HG03432 (cell line): ENCODE data around the gene DCAF11.
A peak's percentile ranks its signal among the peaks of the same experiment; 100 is the strongest.

Experiments used
- ATAC-seq: cut with Tn5 transposase; IDR thresholded peaks from one replicate; pipeline ENCODE4 v1.9.1; 2021; ENCODE audit warnings: mild to moderate bottlenecking, moderate library complexity; ENCODE audit not compliant: unreplicated experiment

The DCAF11 gene

DNA sequence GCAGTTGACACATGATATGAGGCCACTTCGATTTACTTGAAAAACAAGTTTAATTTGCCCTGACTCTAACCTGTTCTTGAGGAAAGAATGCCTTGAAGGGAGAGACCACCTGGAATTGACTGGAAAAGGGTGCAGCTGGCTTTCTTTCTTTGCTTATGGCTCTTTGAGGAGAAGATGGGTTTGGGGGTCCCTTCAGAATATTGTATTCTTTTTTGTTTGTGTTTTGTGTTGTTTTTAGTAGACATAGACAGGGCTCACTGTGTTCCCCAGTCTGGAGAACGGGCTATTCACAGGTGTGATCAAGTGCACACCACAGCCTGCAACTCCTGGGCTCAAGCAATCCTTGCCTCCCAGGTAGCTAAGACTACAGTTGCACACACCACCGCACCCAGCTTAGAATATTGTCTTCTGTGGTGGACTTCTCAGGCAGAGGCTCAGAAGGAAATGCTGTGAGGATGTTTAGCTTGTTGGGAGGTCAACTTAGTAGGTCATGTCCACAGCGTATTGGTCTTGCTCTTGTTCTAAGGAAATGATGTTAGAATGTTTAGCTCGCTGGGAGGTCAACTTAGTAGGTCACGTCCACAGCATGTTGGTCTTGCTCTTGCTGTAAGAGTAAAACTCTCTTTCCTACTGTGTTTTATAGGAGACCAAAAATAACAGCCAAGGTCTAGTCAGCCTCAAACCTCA is 1.7 kb downstream of the DCAF11 start:
- ATAC-seq = no peak

DNA sequence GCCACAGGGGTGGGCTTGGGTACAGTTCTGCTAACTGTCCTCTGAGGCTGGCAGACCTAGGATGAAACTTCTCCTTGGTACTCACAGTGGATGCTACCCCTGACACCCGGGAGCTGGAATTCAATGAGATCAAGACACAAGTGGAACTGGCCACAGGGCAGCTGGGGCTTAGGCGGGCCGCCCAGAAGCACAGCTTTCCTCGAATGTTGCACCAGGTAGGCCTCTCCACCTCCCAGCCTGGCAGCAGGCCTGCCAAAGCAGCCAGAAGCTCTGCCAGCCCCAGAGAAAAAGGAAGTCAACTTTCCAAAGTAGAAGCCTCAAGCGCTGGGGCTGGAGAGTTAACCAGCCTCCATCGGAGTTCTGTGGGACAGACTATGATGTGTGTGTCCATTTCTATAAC is 2.6 kb downstream of the DCAF11 start:
- no peak for ATAC-seq

DNA sequence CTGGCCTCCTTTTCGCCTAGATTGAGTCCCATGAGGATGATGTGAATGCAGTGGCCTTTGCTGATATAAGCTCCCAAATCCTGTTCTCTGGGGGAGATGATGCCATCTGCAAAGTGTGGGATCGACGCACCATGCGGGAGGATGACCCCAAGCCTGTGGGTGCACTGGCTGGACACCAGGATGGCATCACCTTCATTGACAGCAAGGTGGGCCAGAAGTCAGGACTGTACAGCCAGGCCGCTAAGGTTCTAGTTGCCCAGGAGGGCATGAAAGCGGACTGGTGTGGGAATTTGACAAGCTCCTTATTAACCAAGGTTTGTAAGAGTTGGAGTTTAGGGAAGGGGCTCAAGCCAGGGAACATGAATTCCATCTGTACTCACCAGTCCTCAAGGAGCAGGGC is 5.1 kb downstream of the DCAF11 start:
- no peak for ATAC-seq

DNA sequence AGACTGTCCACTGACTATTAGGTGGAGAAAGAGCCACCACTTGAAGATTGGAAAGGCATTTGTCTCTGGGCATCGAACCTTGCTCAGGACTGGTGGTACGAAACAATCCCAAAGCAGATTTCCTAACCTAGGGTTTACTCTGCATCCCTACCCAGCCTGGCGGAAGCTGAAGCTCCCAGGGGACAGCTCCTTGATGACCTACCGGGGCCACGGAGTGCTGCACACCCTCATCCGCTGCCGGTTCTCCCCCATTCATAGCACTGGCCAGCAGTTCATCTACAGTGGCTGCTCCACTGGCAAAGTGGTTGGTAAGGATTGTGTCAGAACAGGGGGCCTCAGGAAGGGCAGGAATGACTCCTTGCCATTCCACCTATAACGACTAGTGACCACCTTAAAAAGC is 6.6 kb downstream of the DCAF11 start:
- ATAC-seq = no peak

DNA sequence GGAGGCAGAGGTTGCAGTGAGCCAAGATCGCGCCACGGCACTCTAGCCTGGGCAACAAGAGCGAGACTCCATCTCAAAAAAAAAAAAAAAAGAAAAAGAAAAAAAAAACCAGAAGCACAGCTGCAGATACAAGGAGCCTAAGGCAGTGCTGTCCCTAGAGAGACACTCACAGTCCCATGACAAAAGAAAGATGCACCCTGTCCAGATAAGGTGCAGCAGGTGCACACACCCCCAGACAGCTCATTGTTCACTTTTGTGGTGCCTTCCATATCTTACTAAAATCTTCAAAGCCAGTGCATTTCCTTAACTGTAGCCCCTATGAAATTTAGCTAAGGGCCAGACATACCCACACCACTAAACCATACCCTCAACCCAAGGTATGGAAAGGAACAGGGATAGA is 7.8 kb downstream of the DCAF11 start:
- ATAC-seq = no peak

DNA sequence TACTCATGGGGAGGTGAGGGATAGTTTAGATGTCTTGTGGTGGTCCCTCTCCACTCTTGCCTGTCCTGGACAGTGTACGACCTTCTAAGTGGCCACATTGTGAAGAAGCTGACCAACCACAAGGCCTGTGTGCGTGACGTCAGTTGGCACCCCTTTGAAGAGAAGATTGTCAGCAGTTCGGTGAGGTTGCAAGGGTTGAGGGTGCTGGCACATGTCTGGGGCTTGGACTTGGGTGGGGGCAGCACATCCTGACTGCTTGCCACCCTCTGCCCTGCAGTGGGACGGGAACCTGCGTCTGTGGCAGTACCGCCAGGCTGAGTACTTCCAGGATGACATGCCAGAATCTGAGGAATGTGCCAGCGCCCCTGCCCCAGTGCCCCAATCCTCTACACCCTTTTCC is 8.3 kb downstream of the DCAF11 start:
- ATAC-seq = no peak

DNA sequence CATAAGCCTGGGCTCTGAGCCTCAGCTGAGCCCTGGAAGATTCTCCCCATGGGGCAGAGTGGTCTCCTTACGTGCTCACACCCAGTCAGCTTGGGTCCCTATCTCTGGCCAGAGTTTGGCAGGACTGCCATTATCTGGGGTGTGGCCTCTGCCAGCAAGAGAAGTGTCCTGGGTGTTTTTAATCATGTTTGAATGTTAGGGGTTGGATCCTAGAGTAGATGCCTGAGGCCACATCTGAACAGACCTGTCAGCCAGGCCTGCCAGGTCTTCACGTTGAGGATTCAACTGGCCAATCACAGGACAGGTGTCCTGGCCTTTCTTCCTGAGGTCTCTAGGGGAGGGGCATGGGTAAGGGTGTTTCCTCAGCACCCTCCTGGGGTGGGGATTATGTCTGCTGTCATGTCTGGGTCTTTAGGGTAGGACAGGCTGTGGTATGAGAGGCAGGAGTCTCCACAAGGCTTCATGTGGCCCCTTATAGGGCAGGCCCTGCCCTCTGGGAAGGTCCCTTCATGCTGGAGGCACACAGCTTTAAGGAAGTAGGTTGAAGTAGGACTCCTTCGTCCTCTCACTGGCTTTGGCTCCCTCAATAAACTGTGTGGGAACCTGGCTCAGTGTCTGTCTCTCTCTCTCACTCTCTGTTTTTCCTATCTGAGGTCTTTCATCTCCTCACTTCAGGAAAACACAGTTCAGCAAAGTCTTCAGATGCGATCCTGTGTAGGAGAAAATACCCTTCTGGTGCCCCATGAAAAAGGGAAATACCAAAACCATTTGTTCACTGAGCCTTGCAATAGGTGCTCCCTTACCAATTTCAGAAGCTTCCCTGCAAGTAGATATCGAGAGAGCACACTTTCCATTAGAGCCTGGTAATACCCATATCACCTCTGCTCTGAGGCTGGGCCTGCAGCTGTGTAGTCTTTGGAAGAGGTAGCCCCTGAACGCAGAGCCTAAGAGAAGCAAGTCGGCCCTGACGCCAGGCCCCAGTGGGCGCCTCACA is 9.1 kb downstream of the DCAF11 start:
- peak; percentile 71 for ATAC-seq

DNA sequence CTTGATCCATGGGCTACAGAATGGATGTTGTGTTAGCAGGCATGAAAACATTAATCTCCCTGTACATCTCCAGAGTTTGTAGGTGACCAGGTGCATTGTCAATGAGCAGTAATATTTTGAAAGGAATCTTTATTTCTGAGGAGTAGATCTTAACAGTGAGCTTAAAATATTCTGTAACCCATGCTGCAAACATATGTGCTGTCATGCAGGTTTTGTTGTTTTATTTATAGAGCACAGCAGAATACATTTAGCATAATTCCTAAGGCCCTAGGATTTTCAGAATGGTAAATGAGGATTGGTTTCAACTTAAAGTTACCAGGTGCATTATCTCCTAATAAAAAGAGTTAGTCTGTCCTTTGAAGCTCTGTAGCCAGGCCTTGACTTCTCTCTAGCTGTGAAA is 12.4 kb downstream of the DCAF11 start:
- ATAC-seq = no peak

DNA sequence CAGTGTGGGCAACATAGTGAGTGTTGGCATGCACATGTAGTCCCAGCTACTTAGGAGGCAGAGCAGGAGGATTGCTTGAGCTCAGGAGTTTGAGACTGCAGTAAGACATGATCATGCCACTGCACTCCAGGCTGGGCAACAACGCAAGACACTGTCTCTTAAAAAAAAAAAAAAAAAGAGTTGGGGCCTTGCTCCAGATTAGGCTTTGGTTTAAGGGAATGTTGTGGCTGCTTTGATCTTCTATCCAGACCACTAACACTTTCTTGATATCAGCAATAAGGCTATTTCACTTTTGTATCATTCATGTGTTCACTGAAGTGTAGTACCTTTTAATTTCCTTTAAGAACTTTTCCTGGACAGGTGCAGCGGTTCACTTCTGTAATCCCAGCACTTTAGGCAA is 13.1 kb downstream of the DCAF11 start:
- no peak for ATAC-seq

DNA sequence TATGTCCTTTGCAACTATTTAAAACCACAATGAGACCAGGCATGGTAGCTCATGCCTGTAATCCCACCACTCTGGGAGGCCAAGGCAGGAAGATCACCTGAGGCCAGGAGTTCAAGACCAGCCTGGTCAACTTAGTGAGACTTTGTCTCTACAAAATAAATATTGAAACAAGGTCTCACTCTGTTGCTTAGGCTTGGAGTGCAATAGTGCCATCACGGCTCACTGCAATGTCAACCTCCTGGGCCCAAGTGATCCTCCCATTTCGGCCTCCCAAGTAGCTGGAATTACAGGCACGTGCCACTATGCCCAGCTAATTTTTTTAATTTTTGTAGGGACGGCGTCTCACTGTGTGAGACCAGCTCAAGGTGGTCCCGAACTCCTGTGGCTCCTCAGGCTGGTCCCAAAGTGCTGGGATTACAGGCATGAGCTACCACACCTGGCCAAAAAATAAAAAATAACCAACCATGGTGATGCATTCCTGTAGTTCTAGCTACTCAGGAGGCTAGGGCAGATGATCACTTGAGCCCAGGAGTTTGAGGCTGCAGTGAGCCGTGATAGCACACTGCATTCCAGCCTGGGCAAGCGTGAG is 14.9 kb downstream of the DCAF11 start:
- no peak for ATAC-seq

DNA sequence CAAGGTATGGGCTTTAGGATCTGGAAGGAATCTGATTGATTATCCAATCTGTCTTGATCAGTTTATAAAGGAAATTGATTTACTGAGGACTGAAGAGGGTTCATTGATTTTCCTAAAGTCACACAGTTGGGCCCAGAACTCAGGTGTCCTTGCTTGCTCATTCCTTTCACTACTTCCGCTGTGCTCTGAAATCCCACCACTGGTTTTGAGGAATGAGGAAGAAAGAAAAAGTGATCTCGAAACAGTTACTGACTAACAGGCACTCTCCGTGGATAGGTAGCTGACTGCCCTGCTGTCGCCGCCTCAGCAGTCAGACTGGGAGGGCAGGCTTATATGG is 15.8 kb downstream of the DCAF11 start, which contains the start of gene FITM1:
FITM1 (plus strand) TSS at position 280 of the 337 bp plus-strand sequence. CDS start 905 bp downstream, outside the sequence.
- no peak for ATAC-seq

DNA sequence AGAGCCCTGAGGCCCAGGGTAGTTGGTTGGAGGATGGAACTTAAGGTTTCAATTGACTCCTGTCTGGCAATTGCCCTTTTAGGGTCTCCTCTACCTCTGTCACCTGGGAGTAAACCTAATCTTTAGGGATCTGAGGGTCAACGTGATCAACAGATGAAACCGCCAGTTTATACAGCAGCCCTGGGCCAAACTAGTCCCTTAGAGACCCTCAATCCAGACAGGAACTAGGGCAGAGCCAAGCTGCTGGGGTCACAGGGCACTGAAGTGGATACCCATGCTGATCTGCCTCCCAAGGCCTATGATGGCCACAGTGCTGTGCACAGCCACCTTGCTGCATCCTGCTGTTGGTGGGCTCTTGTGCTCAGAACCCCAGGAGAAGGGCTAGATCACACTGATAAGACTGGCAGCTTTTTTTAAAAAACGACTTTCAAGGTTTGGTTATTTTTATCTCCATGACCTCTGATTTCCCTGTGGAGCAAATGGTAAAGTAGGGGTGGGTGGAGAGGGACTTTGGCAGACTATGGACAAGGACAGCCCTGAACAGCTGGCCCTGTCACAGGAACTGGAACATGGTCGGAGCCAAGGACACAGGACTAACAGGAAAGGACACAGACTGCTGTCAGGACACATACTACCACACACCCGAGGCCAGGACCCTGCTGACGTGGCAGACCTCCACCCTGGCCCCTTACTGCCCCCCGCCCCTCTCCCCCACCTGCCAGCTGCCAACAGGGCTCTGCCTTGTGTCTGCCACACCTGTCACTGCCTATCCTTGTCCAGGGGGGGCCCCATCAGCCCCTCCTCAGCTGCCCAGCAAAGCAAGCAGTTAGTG is 16.4 kb downstream of the DCAF11 start:
- ATAC-seq = no peak

DNA sequence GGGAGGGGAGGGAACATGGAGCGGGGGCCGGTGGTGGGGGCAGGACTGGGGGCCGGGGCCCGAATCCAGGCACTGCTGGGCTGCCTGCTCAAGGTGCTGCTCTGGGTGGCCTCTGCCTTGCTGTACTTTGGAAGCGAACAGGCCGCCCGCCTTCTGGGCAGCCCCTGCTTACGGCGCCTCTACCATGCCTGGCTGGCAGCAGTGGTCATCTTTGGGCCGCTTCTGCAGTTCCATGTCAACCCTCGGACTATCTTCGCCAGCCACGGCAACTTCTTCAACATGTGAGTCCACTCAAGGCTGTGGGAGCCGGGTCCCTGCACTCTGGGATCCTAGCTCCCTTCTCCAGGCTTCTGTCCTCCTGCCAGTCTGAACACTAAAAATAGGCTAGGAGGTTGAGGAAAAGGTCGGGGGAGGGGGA is 17.0 kb downstream of the DCAF11 start:
- no peak for ATAC-seq

DNA sequence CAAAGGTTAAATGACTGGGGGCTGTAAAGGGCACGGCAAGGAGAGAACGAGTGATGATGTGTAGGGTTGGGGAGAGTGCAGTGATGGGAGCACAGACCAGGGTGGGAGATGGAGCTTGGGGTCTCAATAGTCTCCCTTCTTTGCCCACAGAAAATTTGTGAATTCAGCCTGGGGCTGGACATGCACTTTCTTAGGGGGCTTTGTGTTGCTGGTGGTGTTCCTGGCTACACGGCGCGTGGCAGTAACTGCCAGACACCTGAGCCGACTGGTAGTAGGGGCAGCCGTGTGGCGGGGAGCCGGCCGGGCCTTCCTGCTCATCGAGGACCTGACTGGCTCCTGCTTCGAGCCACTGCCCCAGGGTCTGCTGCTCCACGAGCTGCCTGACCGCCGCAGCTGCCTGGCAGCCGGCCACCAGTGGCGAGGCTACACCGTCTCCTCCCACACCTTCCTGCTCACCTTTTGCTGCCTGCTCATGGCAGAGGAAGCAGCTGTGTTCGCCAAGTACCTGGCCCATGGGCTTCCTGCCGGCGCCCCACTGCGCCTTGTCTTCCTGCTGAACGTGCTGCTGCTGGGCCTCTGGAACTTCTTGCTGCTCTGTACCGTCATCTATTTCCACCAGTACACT is 17.6 kb downstream of the DCAF11 start:
- no peak for ATAC-seq

DNA sequence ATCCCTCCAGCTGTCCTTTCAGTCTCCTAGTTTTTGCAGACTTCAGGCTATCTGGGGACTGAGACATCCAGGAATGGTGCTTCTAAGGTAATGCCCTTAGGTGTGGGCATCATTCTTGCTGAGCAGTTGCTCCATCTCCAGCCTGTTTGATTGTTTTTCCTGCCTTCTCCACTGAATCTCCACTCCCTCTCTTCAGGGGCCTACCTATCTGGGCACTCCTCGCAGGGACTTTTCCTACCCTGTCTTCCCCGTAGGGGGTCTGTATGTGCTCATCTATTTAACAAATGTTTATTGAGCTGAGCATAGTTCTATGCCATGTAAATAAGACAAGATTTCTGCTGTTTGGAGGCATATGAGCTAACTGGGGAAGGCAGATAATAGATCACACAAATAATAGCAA is 18.4 kb downstream of the DCAF11 start:
- ATAC-seq = no peak

DNA sequence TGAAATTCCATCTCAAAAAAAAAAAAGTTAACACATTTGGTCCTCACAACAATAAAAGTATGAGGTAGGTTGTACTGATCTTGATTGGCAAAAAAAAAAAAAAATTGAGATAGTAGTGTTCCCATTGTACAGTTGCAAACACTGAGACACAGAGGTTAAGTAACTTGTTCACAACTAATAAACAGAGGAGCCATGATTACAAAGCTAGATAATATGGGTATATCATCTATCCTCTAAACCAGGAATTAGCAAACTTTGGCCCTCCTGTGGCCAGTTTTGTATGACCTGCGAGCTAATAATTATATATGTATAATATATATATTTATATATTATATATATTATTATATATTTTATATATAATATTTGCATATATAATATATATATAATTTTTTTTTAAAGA is 19.2 kb downstream of the DCAF11 start:
- ATAC-seq = no peak

DNA sequence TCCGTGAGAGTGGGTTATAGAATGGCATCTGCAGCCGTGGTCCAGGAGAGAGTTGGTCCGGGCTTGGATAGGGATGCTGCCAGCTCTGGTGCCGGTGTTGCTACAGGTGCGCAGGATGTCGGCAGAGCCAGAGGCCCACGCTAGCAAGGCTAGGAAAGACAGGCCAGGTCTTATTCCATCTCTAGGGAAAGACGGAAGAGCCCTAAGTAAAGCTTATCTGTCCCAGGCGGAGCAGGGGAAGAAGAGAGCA is 20.9 kb downstream of the DCAF11 start:
- peak; percentile 9 for ATAC-seq

DNA sequence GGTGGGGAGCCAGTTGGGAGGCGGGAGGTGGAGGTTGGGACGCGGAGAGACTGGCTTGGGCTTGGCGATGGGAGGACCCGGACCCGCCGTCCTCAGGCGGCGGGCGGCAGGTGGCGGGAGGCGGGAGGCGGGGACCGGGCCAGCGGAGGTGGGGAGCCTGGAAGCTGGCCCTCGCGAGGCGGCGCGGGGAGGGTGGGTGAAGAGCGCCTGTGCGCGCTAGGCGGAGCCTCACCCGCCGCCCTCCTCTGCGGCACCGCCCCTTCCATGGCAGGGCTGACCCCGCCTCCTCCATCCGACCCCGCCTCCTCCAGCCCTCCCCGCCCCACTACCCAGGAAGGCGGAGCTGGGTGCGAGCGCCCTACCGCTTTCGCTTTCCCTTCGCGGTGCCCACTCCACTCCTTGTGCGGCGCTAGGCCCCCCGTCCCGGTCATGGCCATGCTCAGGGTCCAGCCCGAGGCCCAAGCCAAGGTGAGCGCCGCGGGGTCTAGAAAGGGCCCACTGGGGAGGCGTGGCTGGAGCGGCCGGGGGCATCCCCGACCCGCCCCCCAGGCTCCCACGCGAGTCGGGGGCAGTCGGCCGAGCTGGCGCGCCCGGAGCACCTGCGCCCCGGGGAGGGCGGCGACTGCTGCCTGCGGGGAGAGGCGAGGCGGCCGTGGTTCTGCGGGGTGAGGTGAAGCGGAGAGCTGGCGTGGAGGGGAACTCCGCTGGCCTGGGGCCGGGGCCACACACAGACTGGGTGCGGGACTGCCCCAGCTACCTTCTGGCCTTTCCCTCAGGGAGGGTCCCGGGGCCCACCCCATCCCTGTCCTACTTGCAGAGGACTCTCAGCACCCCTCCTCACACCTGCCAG is 21.5 kb downstream of the DCAF11 start, which contains the start of gene PSME1:
PSME1 (plus strand) TSS at position 361 of the 850 bp plus-strand sequence; CDS start at position 430, 69 bp downstream.
- ATAC-seq = peak; percentile 87

DNA sequence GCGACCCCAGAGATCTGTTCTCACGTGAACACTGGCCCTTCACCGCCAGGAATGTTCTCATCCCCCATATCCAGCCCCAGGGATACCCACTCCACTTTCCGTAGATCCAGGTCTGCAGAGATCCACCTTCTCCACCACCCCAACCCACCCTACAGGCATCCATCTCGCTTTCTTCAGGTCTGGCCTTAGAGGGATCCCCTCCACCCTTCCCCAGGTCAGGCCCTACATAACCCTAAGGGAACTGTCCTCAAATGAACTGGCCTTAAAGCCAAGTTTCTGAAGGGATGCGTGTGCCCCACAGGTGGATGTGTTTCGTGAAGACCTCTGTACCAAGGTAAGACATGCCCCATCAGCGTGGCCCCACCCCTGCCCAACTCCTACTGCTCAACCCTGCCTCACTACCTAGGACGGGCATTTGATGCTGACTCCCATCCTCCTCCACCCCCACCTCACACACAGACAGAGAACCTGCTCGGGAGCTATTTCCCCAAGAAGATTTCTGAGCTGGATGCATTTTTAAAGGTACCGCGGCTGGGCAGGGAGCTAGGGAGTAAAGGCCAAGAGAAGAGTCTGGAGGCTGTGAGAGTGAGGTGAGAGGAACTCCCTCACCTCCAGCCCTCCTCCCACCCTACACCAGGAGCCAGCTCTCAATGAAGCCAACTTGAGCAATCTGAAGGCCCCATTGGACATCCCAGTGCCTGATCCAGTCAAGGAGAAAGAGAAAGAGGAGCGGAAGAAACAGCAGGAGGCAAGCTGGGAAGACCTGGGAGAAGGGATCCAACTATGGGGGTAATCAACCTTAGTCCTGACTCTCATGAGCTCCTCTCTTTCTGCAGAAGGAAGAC is 22.3 kb downstream of the DCAF11 start:
- ATAC-seq = no peak
